HUDEP-2 (cell line): ENCODE data around the gene S1PR5.
A peak's percentile ranks its signal among the peaks of the same experiment; 100 is the strongest.

Source experiments
- DNase-seq, 76 experiments: peaks; one replicate each; lab custom pipeline; 2025; ENCODE audit not compliant: unreplicated experiment in 76 of 76; lab: John Stamatoyannopoulos, UW

Gene S1PR5

GRCh38 chr19:10478476-10478875 lies 38.8 kb downstream of the S1PR5 start:
- no peak for DNase-seq

- DNase-seq: peak in 39 of 76 experiments; percentile 16 to 69 (median 34)
Observed at GRCh38 chr19:10474962-10475451, 42.2 kb downstream of the S1PR5 start.

DNA sequence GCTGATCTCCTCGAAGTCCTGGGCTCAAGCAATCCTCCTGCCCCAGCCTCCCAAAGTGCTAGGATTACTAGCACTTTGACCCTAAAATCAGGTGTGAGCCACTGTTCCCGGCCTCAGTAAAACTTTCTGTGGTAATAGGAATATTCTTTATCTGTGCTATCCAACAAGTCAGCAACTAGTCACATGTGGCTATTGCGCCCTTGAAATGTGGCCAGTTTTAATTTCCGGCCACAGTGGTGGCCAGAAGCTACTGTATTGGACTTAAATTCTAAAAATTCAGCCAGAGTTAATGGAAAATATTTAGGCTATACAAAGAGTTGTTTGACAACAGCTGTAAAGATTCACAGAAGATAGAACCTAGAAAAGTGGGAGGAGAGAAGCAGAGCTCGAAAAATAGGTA lies 44.1 kb downstream of the S1PR5 start:
- DNase-seq: peak in 3 of 76 experiments; percentile 21 to 34 (median 22)

DNA sequence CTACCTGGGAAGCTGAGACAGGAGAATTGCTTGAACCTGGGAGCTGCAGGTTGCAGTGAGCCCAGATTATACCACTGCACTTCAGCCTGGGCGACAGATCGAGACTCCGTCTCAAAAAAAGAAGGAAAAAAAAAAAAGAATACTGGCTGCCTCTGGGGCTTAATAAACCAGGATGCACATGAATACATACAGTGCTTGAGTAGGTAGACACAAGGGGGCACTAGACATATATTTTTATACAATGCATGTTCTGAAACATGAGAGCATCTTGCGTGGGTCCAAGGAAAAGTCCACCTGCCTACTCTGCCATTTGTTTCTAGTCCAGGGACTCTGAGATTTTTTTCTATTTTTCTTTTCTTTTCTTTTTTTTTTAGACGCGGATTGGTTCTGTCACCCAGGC lies 45.3 kb downstream of the S1PR5 start:
- peak in 21 of 76 experiments; percentile 19 to 71 (median 37) for DNase-seq

DNA sequence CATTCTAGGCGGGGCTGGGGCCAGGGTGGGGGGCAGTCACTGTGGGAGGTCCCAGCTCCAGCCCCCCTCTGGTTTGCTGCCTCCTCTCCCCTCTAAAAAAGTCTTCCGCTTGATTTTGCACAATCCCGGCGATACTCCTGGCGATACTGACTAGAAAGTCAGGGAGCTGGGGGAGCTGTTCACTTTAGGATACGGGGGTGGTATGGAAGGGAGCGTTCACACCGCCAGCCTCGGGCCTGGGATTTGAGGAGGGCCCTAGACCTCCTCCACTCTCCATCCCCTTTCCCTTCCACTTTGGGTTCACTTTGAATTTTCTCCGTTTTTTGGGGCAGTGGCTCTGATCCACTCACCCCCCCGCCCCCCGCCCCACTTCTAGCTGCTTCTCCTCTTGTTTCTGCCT lies 49.1 kb downstream of the S1PR5 start:
- no peak for DNase-seq

- DNase-seq: no peak
Observed at GRCh38 chr19:10467104-10467706, 50.0 kb downstream of the S1PR5 start.

- no peak for DNase-seq
Observed at GRCh38 chr19:10464456-10464855, 52.8 kb downstream of the S1PR5 start.
